Measurements from ENCODE around the gene DUSP8.

DUSP8 gene

DNA sequence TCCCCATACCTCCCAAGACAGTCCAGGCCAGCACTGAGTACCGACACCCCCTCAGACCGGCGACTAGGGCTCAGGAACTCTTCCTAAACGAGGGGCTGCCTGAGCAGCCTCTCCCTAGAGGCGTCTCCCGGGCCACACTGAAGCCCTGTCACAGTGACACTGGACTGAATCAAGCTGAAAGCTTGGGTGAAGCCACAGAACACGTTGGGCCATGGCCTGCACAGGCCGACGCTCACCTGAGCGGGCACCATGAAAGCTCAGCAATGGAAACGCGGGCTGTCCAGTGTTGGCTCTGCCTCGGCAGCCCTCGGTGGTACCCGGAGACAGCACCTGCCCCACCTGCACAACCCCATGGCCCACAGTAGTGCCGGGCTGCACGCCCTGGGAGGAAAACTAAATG is 42.8 kb downstream of the DUSP8 start:
- peak overlapping the region in 1 of 5 donors; percentile 12 for H3K9ac ChIP-seq (ENCODE audit: low read length in 5 of 5)
- H3K4me1 ChIP-seq (ENCODE audit: control insufficient read depth in 5 of 5, insufficient read depth in 5 of 5, low read length in 5 of 5) = peaks cover 13 to 58% (median 31%) of the 10 kb centered on the region in 5 donors
- no peak overlapping the region for H3K4me3 ChIP-seq (ENCODE audit: low read depth in 1 of 5, low read length in 5 of 5)
- H3K27ac ChIP-seq (ENCODE audit: low read depth, low read length) = no peak overlapping the region
- no peaks in the 10 kb centered on the region for H3K9me3 ChIP-seq (ENCODE audit: control insufficient read depth in 5 of 5, low read length in 5 of 5)
- H3K36me3 ChIP-seq (ENCODE audit: control insufficient read depth in 5 of 5, insufficient read depth in 5 of 5, low read length in 5 of 5) = peaks cover 0 to 10% (median 4%) of the 10 kb centered on the region in 5 donors
- no peaks in the 10 kb centered on the region for H3K27me3 ChIP-seq (ENCODE audit: control insufficient read depth in 5 of 5, insufficient read depth in 4 of 5, low read length in 5 of 5)

DNA sequence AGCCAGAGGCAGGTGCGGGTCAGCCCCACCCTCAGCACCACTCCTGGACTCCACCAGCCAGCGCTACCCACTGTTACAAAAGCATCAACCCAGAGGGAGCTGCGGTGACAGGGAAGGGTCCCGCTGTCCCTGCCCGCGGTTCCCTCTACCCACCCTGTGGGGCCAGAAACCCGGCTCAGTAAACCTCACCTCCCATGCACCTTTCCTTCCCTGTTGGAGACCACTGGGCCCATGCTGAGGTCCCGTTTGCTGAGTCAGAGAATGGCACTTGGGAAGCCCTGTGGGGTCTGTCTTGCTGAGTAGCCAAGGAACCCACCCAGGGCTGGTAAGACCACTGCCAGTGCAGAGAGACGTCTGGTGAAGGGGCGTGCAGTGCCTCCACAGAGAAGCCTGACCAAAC is 43.4 kb downstream of the DUSP8 start:
- no peaks in the 10 kb centered on the region for H3K27me3 ChIP-seq (ENCODE audit: control insufficient read depth in 5 of 5, insufficient read depth in 4 of 5, low read length in 5 of 5)
- H3K9me3 ChIP-seq (ENCODE audit: control insufficient read depth in 5 of 5, low read length in 5 of 5) = no peaks in the 10 kb centered on the region
- no peak overlapping the region for H3K4me3 ChIP-seq (ENCODE audit: low read depth in 1 of 5, low read length in 5 of 5)
- H3K9ac ChIP-seq (ENCODE audit: low read length in 5 of 5) = no peak overlapping the region
- peaks cover 13 to 57% (median 29%) of the 10 kb centered on the region in 5 donors for H3K4me1 ChIP-seq (ENCODE audit: control insufficient read depth in 5 of 5, insufficient read depth in 5 of 5, low read length in 5 of 5)
- no peak overlapping the region for H3K27ac ChIP-seq (ENCODE audit: low read depth, low read length)
- peaks cover 0 to 14% (median 4%) of the 10 kb centered on the region in 5 donors for H3K36me3 ChIP-seq (ENCODE audit: control insufficient read depth in 5 of 5, insufficient read depth in 5 of 5, low read length in 5 of 5)

- no peaks in the 10 kb centered on the region for H3K27me3 ChIP-seq (ENCODE audit: control insufficient read depth in 5 of 5, insufficient read depth in 4 of 5, low read length in 5 of 5)
- H3K9ac ChIP-seq (ENCODE audit: low read length in 5 of 5) = no peak overlapping the region
- no peak overlapping the region for H3K27ac ChIP-seq (ENCODE audit: low read depth, low read length)
- H3K4me3 ChIP-seq (ENCODE audit: low read depth in 1 of 5, low read length in 5 of 5) = no peak overlapping the region
- peaks cover 0 to 9% (median 2%) of the 10 kb centered on the region in 5 donors for H3K36me3 ChIP-seq (ENCODE audit: control insufficient read depth in 5 of 5, insufficient read depth in 5 of 5, low read length in 5 of 5)
- no peaks in the 10 kb centered on the region for H3K9me3 ChIP-seq (ENCODE audit: control insufficient read depth in 5 of 5, low read length in 5 of 5)
- peaks cover 2 to 43% (median 25%) of the 10 kb centered on the region in 5 donors for H3K4me1 ChIP-seq (ENCODE audit: control insufficient read depth in 5 of 5, insufficient read depth in 5 of 5, low read length in 5 of 5)
These were observed 45.3 kb downstream of the DUSP8 start for GRCh38 chr11:1526785-1527184.

- Histone ChIP-seq H3K27me3 (ENCODE audit: control insufficient read depth in 5 of 5, insufficient read depth in 4 of 5, low read length in 5 of 5) (no peaks in the 10 kb centered on the region), H3K27ac (ENCODE audit: low read depth, low read length) (no peak overlapping the region), H3K4me3 (ENCODE audit: low read depth in 1 of 5, low read length in 5 of 5) (no peak overlapping the region), H3K36me3 (ENCODE audit: control insufficient read depth in 5 of 5, insufficient read depth in 5 of 5, low read length in 5 of 5) (peaks cover 0 to 14% (median 0%) of the 10 kb centered on the region in 5 donors), H3K9me3 (ENCODE audit: control insufficient read depth in 5 of 5, low read length in 5 of 5) (no peaks in the 10 kb centered on the region), H3K4me1 (ENCODE audit: control insufficient read depth in 5 of 5, insufficient read depth in 5 of 5, low read length in 5 of 5) (peaks cover 2 to 43% (median 34%) of the 10 kb centered on the region in 5 donors), H3K9ac (ENCODE audit: low read length in 5 of 5) (peak overlapping the region in 2 of 5 donors; percentile 3 to 21)
These were observed 48.3 kb downstream of the DUSP8 start for GRCh38 chr11:1523779-1524178.

DNA sequence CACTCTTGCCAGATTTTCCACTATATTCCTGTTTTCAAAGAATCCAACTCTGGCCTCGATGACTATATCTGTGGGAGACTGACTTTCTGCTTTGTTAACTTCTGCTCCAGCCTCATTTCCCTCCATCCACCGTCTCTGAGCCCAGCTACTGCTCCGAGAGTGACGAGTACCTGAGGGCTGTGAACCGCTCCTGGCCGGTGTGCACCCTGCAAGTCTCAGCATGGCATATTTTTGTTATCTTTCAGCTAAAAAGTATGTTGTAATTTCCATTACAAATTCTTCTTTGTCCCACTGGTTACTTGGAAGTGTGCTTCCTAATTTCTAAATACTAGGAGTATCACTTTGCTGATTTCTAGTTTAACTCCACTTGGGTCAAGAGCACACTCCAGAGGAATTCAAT is 49.0 kb downstream of the DUSP8 start:
- Histone ChIP-seq H3K36me3 (ENCODE audit: control insufficient read depth in 5 of 5, insufficient read depth in 5 of 5, low read length in 5 of 5) (peaks cover 0 to 14% (median 0%) of the 10 kb centered on the region in 5 donors), H3K9me3 (ENCODE audit: control insufficient read depth in 5 of 5, low read length in 5 of 5) (no peaks in the 10 kb centered on the region), H3K9ac (ENCODE audit: low read length in 5 of 5) (peak overlapping the region in 1 of 5 donors; percentile 3), H3K27me3 (ENCODE audit: control insufficient read depth in 5 of 5, insufficient read depth in 4 of 5, low read length in 5 of 5) (no peaks in the 10 kb centered on the region), H3K27ac (ENCODE audit: low read depth, low read length) (no peak overlapping the region), H3K4me3 (ENCODE audit: low read depth in 1 of 5, low read length in 5 of 5) (no peak overlapping the region), H3K4me1 (ENCODE audit: control insufficient read depth in 5 of 5, insufficient read depth in 5 of 5, low read length in 5 of 5) (peaks cover 2 to 36% (median 33%) of the 10 kb centered on the region in 5 donors)

DNA sequence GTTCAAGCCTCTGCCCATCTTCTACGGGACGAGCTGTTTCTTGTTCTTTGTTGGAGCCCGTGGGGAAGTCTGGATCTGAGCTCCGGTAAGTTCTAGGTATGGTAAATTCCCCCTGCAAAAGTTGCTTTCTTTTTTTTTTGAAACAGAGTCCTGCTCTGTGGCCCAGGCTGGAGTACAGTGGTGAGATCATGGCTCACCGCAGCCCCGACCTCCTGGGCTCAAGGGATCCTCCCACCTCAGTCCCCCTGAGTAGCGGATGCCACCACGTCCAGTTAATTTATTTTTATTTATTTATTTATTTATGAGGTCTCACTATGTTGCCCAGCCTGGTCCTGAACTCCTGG is 50.0 kb downstream of the DUSP8 start:
- Histone ChIP-seq H3K4me3 (ENCODE audit: low read depth in 1 of 5, low read length in 5 of 5) (no peak overlapping the region), H3K27ac (ENCODE audit: low read depth, low read length) (no peak overlapping the region), H3K9ac (ENCODE audit: low read length in 5 of 5) (no peak overlapping the region), H3K9me3 (ENCODE audit: control insufficient read depth in 5 of 5, low read length in 5 of 5) (no peaks in the 10 kb centered on the region), H3K4me1 (ENCODE audit: control insufficient read depth in 5 of 5, insufficient read depth in 5 of 5, low read length in 5 of 5) (peaks cover 2 to 40% (median 31%) of the 10 kb centered on the region in 5 donors), H3K27me3 (ENCODE audit: control insufficient read depth in 5 of 5, insufficient read depth in 4 of 5, low read length in 5 of 5) (no peaks in the 10 kb centered on the region), H3K36me3 (ENCODE audit: control insufficient read depth in 5 of 5, insufficient read depth in 5 of 5, low read length in 5 of 5) (peaks cover 0 to 14% (median 0%) of the 10 kb centered on the region in 5 donors)

DNA sequence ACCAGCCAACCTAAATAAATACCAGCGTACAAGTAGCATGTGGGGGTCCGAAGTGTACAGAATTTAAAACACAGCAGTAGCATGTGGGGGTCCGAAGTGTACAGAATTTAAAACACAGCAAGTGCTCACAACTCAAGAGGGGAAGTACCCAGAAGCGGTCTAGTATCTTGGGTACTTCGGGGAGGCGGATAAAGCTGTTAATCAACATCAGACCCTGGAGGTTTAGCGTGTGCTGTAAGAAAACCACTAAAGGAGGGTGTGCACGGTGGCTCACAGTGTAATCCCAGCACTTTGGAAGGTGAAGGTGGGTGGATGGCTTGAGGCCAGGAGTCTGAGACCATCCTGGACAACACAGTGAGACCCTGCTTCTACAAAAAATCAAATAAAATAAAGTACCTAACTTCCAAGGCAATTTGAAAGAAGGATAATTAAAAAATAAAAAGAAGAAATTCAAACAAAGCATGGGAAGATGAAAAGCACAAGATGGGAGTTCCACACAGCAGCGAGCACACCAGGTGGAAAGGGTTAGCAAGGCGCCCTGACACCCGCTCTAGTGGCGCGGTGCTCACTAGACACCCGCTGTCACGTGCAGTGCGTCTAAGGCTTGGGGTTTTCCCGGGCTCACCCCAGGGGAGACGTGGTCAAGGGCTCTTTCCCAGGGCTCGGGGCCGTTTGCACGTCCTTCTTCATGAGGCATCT is 50.5 kb downstream of the DUSP8 start:
- H3K27ac ChIP-seq (ENCODE audit: low read depth, low read length) = no peak overlapping the region
- H3K4me3 ChIP-seq (ENCODE audit: low read depth in 1 of 5, low read length in 5 of 5) = no peak overlapping the region
- peaks cover 0 to 14% (median 0%) of the 10 kb centered on the region in 5 donors for H3K36me3 ChIP-seq (ENCODE audit: control insufficient read depth in 5 of 5, insufficient read depth in 5 of 5, low read length in 5 of 5)
- H3K9ac ChIP-seq (ENCODE audit: low read length in 5 of 5) = peak overlapping the region in 1 of 5 donors; percentile 30
- H3K9me3 ChIP-seq (ENCODE audit: control insufficient read depth in 5 of 5, low read length in 5 of 5) = no peaks in the 10 kb centered on the region
- H3K4me1 ChIP-seq (ENCODE audit: control insufficient read depth in 5 of 5, insufficient read depth in 5 of 5, low read length in 5 of 5) = peaks cover 2 to 42% (median 31%) of the 10 kb centered on the region in 5 donors
- H3K27me3 ChIP-seq (ENCODE audit: control insufficient read depth in 5 of 5, insufficient read depth in 4 of 5, low read length in 5 of 5) = no peaks in the 10 kb centered on the region

- H3K9me3 ChIP-seq (ENCODE audit: control insufficient read depth in 5 of 5, low read length in 5 of 5) = no peaks in the 10 kb centered on the region
- no peak overlapping the region for H3K27ac ChIP-seq (ENCODE audit: low read depth, low read length)
- no peaks in the 10 kb centered on the region for H3K27me3 ChIP-seq (ENCODE audit: control insufficient read depth in 5 of 5, insufficient read depth in 4 of 5, low read length in 5 of 5)
- H3K4me1 ChIP-seq (ENCODE audit: control insufficient read depth in 5 of 5, insufficient read depth in 5 of 5, low read length in 5 of 5) = peaks cover 2 to 50% (median 38%) of the 10 kb centered on the region in 5 donors
- H3K4me3 ChIP-seq (ENCODE audit: low read depth in 1 of 5, low read length in 5 of 5) = no peak overlapping the region
- peak overlapping the region in 1 of 5 donors; percentile 30 for H3K9ac ChIP-seq (ENCODE audit: low read length in 5 of 5)
- peaks cover 0 to 14% (median 0%) of the 10 kb centered on the region in 5 donors for H3K36me3 ChIP-seq (ENCODE audit: control insufficient read depth in 5 of 5, insufficient read depth in 5 of 5, low read length in 5 of 5)
These were observed 51.3 kb downstream of the DUSP8 start for GRCh38 chr11:1520663-1521267.

- peaks cover 7 to 55% (median 43%) of the 10 kb centered on the region in 5 donors for H3K4me1 ChIP-seq (ENCODE audit: control insufficient read depth in 5 of 5, insufficient read depth in 5 of 5, low read length in 5 of 5)
- no peak overlapping the region for H3K27ac ChIP-seq (ENCODE audit: low read depth, low read length)
- no peaks in the 10 kb centered on the region for H3K27me3 ChIP-seq (ENCODE audit: control insufficient read depth in 5 of 5, insufficient read depth in 4 of 5, low read length in 5 of 5)
- no peak overlapping the region for H3K9ac ChIP-seq (ENCODE audit: low read length in 5 of 5)
- H3K4me3 ChIP-seq (ENCODE audit: low read depth in 1 of 5, low read length in 5 of 5) = no peak overlapping the region
- peaks cover 0 to 13% (median 0%) of the 10 kb centered on the region in 5 donors for H3K36me3 ChIP-seq (ENCODE audit: control insufficient read depth in 5 of 5, insufficient read depth in 5 of 5, low read length in 5 of 5)
- no peaks in the 10 kb centered on the region for H3K9me3 ChIP-seq (ENCODE audit: control insufficient read depth in 5 of 5, low read length in 5 of 5)
These were observed 51.8 kb downstream of the DUSP8 start for GRCh38 chr11:1520209-1520662.

Data from subcutaneous abdominal adipose tissue (tissue), 5 donors.